Astrocyte (in vitro differentiated cells and primary cell): ENCODE measurements around the gene PIK3R4. TPM values are rescaled to one million over a fixed set of nuclear protein-coding genes. Genes with fewer than 3 reads are reported as not detected.
A peak's percentile ranks its signal among the peaks of the same experiment; 100 is the strongest.

ENCODE experiments used
- DNase-seq: peaks from one replicate; pipeline ENCODE4 v3.0.0-alpha.2; 2010; ENCODE audit warnings: low read depth
- FAIRE-seq: peaks from 2 replicates; lab custom pipeline; 2011; peaks lifted over from hg19 to GRCh38; lab: Jason Lieb, UNC
- H2AFZ ChIP-seq: 2 replicates; pipeline ENCODE4 v1.6.0; 2012; ENCODE audit warnings: low read depth, low read length, inconsistent platforms
- H3K27ac ChIP-seq: 2 replicates; pipeline ENCODE4 v1.5.1; 2011; ENCODE audit warnings: low read depth, low read length, inconsistent platforms
- H3K27me3 ChIP-seq: 2 replicates; pipeline ENCODE4 v1.6.0; 2011; ENCODE audit warnings: low read length, inconsistent platforms; ENCODE audit not compliant: insufficient read depth
- H3K36me3 ChIP-seq: 2 replicates; pipeline ENCODE4 v1.5.1; 2011; ENCODE audit warnings: low read length, inconsistent platforms; ENCODE audit not compliant: insufficient read depth
- H3K4me1 ChIP-seq: 2 replicates; pipeline ENCODE4 v1.5.1; 2011; ENCODE audit warnings: low read length, inconsistent platforms; ENCODE audit not compliant: insufficient read depth
- H3K4me2 ChIP-seq: 2 replicates; pipeline ENCODE4 v1.6.0; 2012; ENCODE audit warnings: low read length, inconsistent platforms
- H3K4me3 ChIP-seq: 2 replicates; pipeline ENCODE4 v1.5.1; 2011; ENCODE audit warnings: low read depth, mild to moderate bottlenecking, low read length, inconsistent platforms; ENCODE audit not compliant: insufficient read depth
- H3K79me2 ChIP-seq: 2 replicates; pipeline ENCODE4 v1.6.0; 2012; ENCODE audit warnings: mild to moderate bottlenecking, low read length, inconsistent platforms; ENCODE audit not compliant: insufficient read depth
- H3K9ac ChIP-seq: 2 replicates; pipeline ENCODE4 v1.6.0; 2012; ENCODE audit warnings: mild to moderate bottlenecking, low read length, inconsistent platforms
- H3K9me3 ChIP-seq: 2 replicates; pipeline ENCODE4 v1.5.1; 2012; ENCODE audit warnings: low read depth, mild to moderate bottlenecking, low read length, inconsistent platforms; ENCODE audit not compliant: insufficient read depth
- H4K20me1 ChIP-seq: 2 replicates; pipeline ENCODE4 v1.6.0; 2012; ENCODE audit warnings: low read length, inconsistent platforms; ENCODE audit not compliant: insufficient read depth
- H3K27ac Mint-ChIP-seq: one replicate; pipeline ENCODE4 v1.8.0; 2021; ENCODE audit warnings: mild to moderate bottlenecking, mixed read lengths; ENCODE audit not compliant: unreplicated experiment
- H3K27me3 Mint-ChIP-seq: one replicate; pipeline ENCODE4 v1.8.0; 2021; ENCODE audit warnings: low read depth, mixed read lengths; ENCODE audit not compliant: unreplicated experiment
- H3K36me3 Mint-ChIP-seq: one replicate; pipeline ENCODE4 v1.8.0; 2021; ENCODE audit warnings: low read depth, mixed read lengths; ENCODE audit not compliant: unreplicated experiment
- H3K4me1 Mint-ChIP-seq: one replicate; pipeline ENCODE4 v1.8.0; 2021; ENCODE audit warnings: low read depth, mixed read lengths; ENCODE audit not compliant: unreplicated experiment
- H3K4me3 Mint-ChIP-seq: one replicate; pipeline ENCODE4 v1.8.0; 2021; ENCODE audit warnings: mild to moderate bottlenecking, moderate library complexity, mixed read lengths; ENCODE audit not compliant: unreplicated experiment
- H3K9me3 Mint-ChIP-seq: one replicate; pipeline ENCODE4 v1.8.0; 2021; ENCODE audit warnings: mild to moderate bottlenecking, mixed read lengths; ENCODE audit not compliant: unreplicated experiment
- CTCF ChIP-seq: IDR thresholded peaks from 2 replicates; pipeline ENCODE4 v1.5.1; 2011; ENCODE audit warnings: low read depth, mild to moderate bottlenecking, inconsistent platforms, low read length, moderate library complexity; ENCODE audit not compliant: insufficient read depth
- EZH2 ChIP-seq: IDR thresholded peaks from 2 replicates; pipeline ENCODE4 v1.6.1; 2012; ENCODE audit warnings: mild to moderate bottlenecking, low read length, inconsistent platforms; ENCODE audit not compliant: insufficient read depth
- total RNA-seq: library from RNA; stranded (reverse); gene quantifications from 2 replicates; pipeline ENCODE4 v1.2.1, GENCODE V29; 2021

PIK3R4 gene
- total RNA-seq, 1 donor from 2014 or later: 22.2 TPM

- Histone ChIP-seq H3K27ac (no peak overlapping the region), H2AFZ (no peak overlapping the region), H3K9ac (no peak overlapping the region), H3K4me3 (no peak overlapping the region), H4K20me1 (no peaks in the 10 kb centered on the region), H3K79me2 (no peaks in the 10 kb centered on the region), H3K36me3 (no peaks in the 10 kb centered on the region), H3K9me3 (no peaks in the 10 kb centered on the region), H3K4me2 (no peak overlapping the region), H3K27me3 (no peaks in the 10 kb centered on the region), H3K4me1 (no peaks in the 10 kb centered on the region)
- no peak for FAIRE-seq
- Mint-ChIP-seq H3K27ac (no peak overlapping the region), H3K4me1 (peaks cover 28% of the 10 kb centered on the region), H3K9me3 (no peaks in the 10 kb centered on the region), H3K27me3 (peaks cover 6% of the 10 kb centered on the region), H3K36me3 (no peaks in the 10 kb centered on the region), H3K4me3 (no peak overlapping the region)
- TF ChIP-seq CTCF (no peak), EZH2 (no peak)
- DNase-seq: no peak
Measured at GRCh38 chr3:130789782-130790322, 43.2 kb upstream of the PIK3R4 start.

GRCh38 chr3:130787422-130788068 is 40.9 kb upstream of the PIK3R4 start:
- no peaks in the 10 kb centered on the region for H3K27me3 ChIP-seq
- Mint-ChIP-seq H3K4me1 (peaks cover 28% of the 10 kb centered on the region), H3K27ac (no peak overlapping the region), H3K27me3 (peaks cover 6% of the 10 kb centered on the region), H3K36me3 (no peaks in the 10 kb centered on the region), H3K4me3 (no peak overlapping the region), H3K9me3 (no peaks in the 10 kb centered on the region)
- H3K9ac ChIP-seq: no peak overlapping the region
- no peaks in the 10 kb centered on the region for H3K9me3 ChIP-seq
- H3K4me3 ChIP-seq: no peak overlapping the region
- no peak overlapping the region for H3K27ac ChIP-seq
- H3K36me3 ChIP-seq: no peaks in the 10 kb centered on the region
- DNase-seq (no peak), FAIRE-seq (no peak)
- no peaks in the 10 kb centered on the region for H3K4me1 ChIP-seq
- no peak for TF ChIP-seq CTCF
- TF ChIP-seq EZH2: no peak
- no peak overlapping the region for H2AFZ ChIP-seq
- H3K4me2 ChIP-seq: no peak overlapping the region
- no peaks in the 10 kb centered on the region for H3K79me2 ChIP-seq
- H4K20me1 ChIP-seq: no peaks in the 10 kb centered on the region

GRCh38 chr3:130786306-130786705 is 39.7 kb upstream of the PIK3R4 start:
- H3K27me3 Mint-ChIP-seq: peaks cover 6% of the 10 kb centered on the region
- no peaks in the 10 kb centered on the region for H4K20me1 ChIP-seq
- H3K27ac ChIP-seq: no peak overlapping the region
- no peaks in the 10 kb centered on the region for H3K4me1 ChIP-seq
- H3K4me1 Mint-ChIP-seq: peaks cover 28% of the 10 kb centered on the region
- no peak overlapping the region for H3K4me2 ChIP-seq
- H3K9ac ChIP-seq: no peak overlapping the region
- no peak overlapping the region for H2AFZ ChIP-seq
- no peak for TF ChIP-seq EZH2
- TF ChIP-seq CTCF: no peak
- H3K27me3 ChIP-seq: no peaks in the 10 kb centered on the region
- no peak overlapping the region for H3K4me3 ChIP-seq
- peak overlapping the region; percentile 75 for H3K27ac Mint-ChIP-seq
- no peak overlapping the region for H3K4me3 Mint-ChIP-seq
- H3K36me3 Mint-ChIP-seq: no peaks in the 10 kb centered on the region
- no peaks in the 10 kb centered on the region for H3K9me3 Mint-ChIP-seq
- DNase-seq: no peak
- FAIRE-seq: no peak
- H3K79me2 ChIP-seq: no peaks in the 10 kb centered on the region
- no peaks in the 10 kb centered on the region for H3K36me3 ChIP-seq
- H3K9me3 ChIP-seq: no peaks in the 10 kb centered on the region
